Activated T-cell treated with anti-CD3 and anti-CD28 coated beads, Interleukin-2, amount 50 U/mL, for 24 hours (primary cell): ENCODE results near the gene FBRSL1.

Source experiments
- DNase-seq: peaks from one replicate; pipeline ENCODE4 v3.0.0-alpha.2; 2020
- H3K27ac Mint-ChIP-seq: 2 replicates; pipeline ENCODE4 v1.8.0; 2020; ENCODE audit warnings: mild to moderate bottlenecking, mixed read lengths
- H3K27me3 Mint-ChIP-seq: 2 replicates; pipeline ENCODE4 v1.8.0; 2020; ENCODE audit warnings: mixed read lengths
- H3K36me3 Mint-ChIP-seq: 2 replicates; pipeline ENCODE4 v1.8.0; 2020; ENCODE audit warnings: low read depth, mixed read lengths
- H3K4me1 Mint-ChIP-seq: 2 replicates; pipeline ENCODE4 v1.8.0; 2020; ENCODE audit warnings: low read depth, mixed read lengths
- H3K4me3 Mint-ChIP-seq: 2 replicates; pipeline ENCODE4 v1.8.0; 2020; ENCODE audit warnings: mild to moderate bottlenecking, moderate library complexity, mixed read lengths
- H3K9me3 Mint-ChIP-seq: 2 replicates; pipeline ENCODE4 v1.8.0; 2020; ENCODE audit warnings: mixed read lengths

FBRSL1 gene

GRCh38 chr12:132491138-132491663, 1.2 kb downstream of the FBRSL1 start:
- H3K27ac Mint-ChIP-seq = peak overlapping the region; percentile 73
- H3K4me3 Mint-ChIP-seq = peak overlapping the region; percentile 87
- H3K36me3 Mint-ChIP-seq = peaks cover 24% of the 10 kb centered on the region
- DNase-seq = no peak
- H3K4me1 Mint-ChIP-seq = peaks cover 74% of the 10 kb centered on the region
- H3K9me3 Mint-ChIP-seq = no peaks in the 10 kb centered on the region
- H3K27me3 Mint-ChIP-seq = no peaks in the 10 kb centered on the region

GRCh38 chr12:132491761-132492378, 1.9 kb downstream of the FBRSL1 start:
- Mint-ChIP-seq H3K27ac (peak overlapping the region; percentile 73), H3K27me3 (no peaks in the 10 kb centered on the region), H3K4me1 (peaks cover 76% of the 10 kb centered on the region), H3K36me3 (peaks cover 24% of the 10 kb centered on the region), H3K4me3 (peak overlapping the region; percentile 87), H3K9me3 (no peaks in the 10 kb centered on the region)
- no peak for DNase-seq

GRCh38 chr12:132492522-132492921, 2.6 kb downstream of the FBRSL1 start:
- DNase-seq = no peak
- H3K9me3 Mint-ChIP-seq = no peaks in the 10 kb centered on the region
- H3K4me1 Mint-ChIP-seq = peaks cover 76% of the 10 kb centered on the region
- H3K27me3 Mint-ChIP-seq = no peaks in the 10 kb centered on the region
- peak overlapping the region; percentile 87 for H3K4me3 Mint-ChIP-seq
- H3K27ac Mint-ChIP-seq = peak overlapping the region; percentile 73
- H3K36me3 Mint-ChIP-seq = peaks cover 24% of the 10 kb centered on the region

- H3K36me3 Mint-ChIP-seq = peaks cover 24% of the 10 kb centered on the region
Measured at GRCh38 chr12:132492951-132493350, 3.0 kb downstream of the FBRSL1 start.

GRCh38 chr12:132493482-132494178, 3.7 kb downstream of the FBRSL1 start:
- Mint-ChIP-seq H3K9me3 (no peaks in the 10 kb centered on the region), H3K27ac (peak overlapping the region; percentile 55), H3K36me3 (peaks cover 24% of the 10 kb centered on the region), H3K27me3 (no peaks in the 10 kb centered on the region), H3K4me3 (peak overlapping the region; percentile 4), H3K4me1 (peaks cover 69% of the 10 kb centered on the region)
- DNase-seq = no peak

More at GRCh38 chr12:132492951-132493350, 3.0 kb downstream of the FBRSL1 start:
- peaks cover 74% of the 10 kb centered on the region for H3K4me1 Mint-ChIP-seq
- peak overlapping the region; percentile 73 for H3K27ac Mint-ChIP-seq
- no peaks in the 10 kb centered on the region for H3K27me3 Mint-ChIP-seq
- no peaks in the 10 kb centered on the region for H3K9me3 Mint-ChIP-seq
- H3K4me3 Mint-ChIP-seq = peak overlapping the region; percentile 87
- no peak for DNase-seq

- peaks cover 24% of the 10 kb centered on the region for H3K36me3 Mint-ChIP-seq
- no peaks in the 10 kb centered on the region for H3K9me3 Mint-ChIP-seq
- DNase-seq = no peak
- no peak overlapping the region for H3K4me3 Mint-ChIP-seq
- peak overlapping the region; percentile 47 for H3K27ac Mint-ChIP-seq
- H3K4me1 Mint-ChIP-seq = peaks cover 70% of the 10 kb centered on the region
- no peaks in the 10 kb centered on the region for H3K27me3 Mint-ChIP-seq
Measured at GRCh38 chr12:132494294-132495164, 4.6 kb downstream of the FBRSL1 start.

GRCh38 chr12:132495165-132495544, 5.2 kb downstream of the FBRSL1 start:
- Mint-ChIP-seq H3K27me3 (no peaks in the 10 kb centered on the region), H3K27ac (peak overlapping the region; percentile 52), H3K4me1 (peaks cover 76% of the 10 kb centered on the region), H3K4me3 (no peak overlapping the region), H3K36me3 (peaks cover 24% of the 10 kb centered on the region), H3K9me3 (no peaks in the 10 kb centered on the region)
- DNase-seq = no peak

- Mint-ChIP-seq H3K4me3 (no peak overlapping the region), H3K4me1 (peaks cover 82% of the 10 kb centered on the region), H3K27me3 (no peaks in the 10 kb centered on the region), H3K9me3 (no peaks in the 10 kb centered on the region), H3K36me3 (peaks cover 24% of the 10 kb centered on the region), H3K27ac (peak overlapping the region; percentile 67)
- no peak for DNase-seq
Measured at GRCh38 chr12:132495629-132496357, 5.8 kb downstream of the FBRSL1 start.

GRCh38 chr12:132496358-132496669, 6.4 kb downstream of the FBRSL1 start:
- H3K27ac Mint-ChIP-seq = peak overlapping the region; percentile 67
- DNase-seq = no peak
- peaks cover 79% of the 10 kb centered on the region for H3K4me1 Mint-ChIP-seq
- no peak overlapping the region for H3K4me3 Mint-ChIP-seq
- no peaks in the 10 kb centered on the region for H3K27me3 Mint-ChIP-seq
- no peaks in the 10 kb centered on the region for H3K9me3 Mint-ChIP-seq
- peaks cover 20% of the 10 kb centered on the region for H3K36me3 Mint-ChIP-seq

- H3K4me1 Mint-ChIP-seq = peaks cover 75% of the 10 kb centered on the region
- no peak overlapping the region for H3K4me3 Mint-ChIP-seq
Measured at GRCh38 chr12:132496710-132497109, 6.8 kb downstream of the FBRSL1 start.

GRCh38 chr12:132497514-132498405, 7.8 kb downstream of the FBRSL1 start:
- Mint-ChIP-seq H3K9me3 (no peaks in the 10 kb centered on the region), H3K27ac (peak overlapping the region; percentile 63), H3K4me1 (peaks cover 73% of the 10 kb centered on the region), H3K27me3 (no peaks in the 10 kb centered on the region), H3K36me3 (peaks cover 7% of the 10 kb centered on the region), H3K4me3 (no peak overlapping the region)
- DNase-seq = no peak

More at GRCh38 chr12:132496710-132497109, 6.8 kb downstream of the FBRSL1 start:
- Mint-ChIP-seq H3K27ac (peak overlapping the region; percentile 63), H3K36me3 (peaks cover 16% of the 10 kb centered on the region), H3K27me3 (no peaks in the 10 kb centered on the region), H3K9me3 (no peaks in the 10 kb centered on the region)
- no peak for DNase-seq

GRCh38 chr12:132498931-132499330, 9.0 kb downstream of the FBRSL1 start:
- no peak overlapping the region for H3K4me3 Mint-ChIP-seq
- H3K36me3 Mint-ChIP-seq = peaks cover 2% of the 10 kb centered on the region
- H3K27ac Mint-ChIP-seq = no peak overlapping the region
- DNase-seq = no peak
- H3K27me3 Mint-ChIP-seq = no peaks in the 10 kb centered on the region
- peaks cover 73% of the 10 kb centered on the region for H3K4me1 Mint-ChIP-seq
- H3K9me3 Mint-ChIP-seq = no peaks in the 10 kb centered on the region

- H3K27ac Mint-ChIP-seq = peak overlapping the region; percentile 9
- H3K36me3 Mint-ChIP-seq = no peaks in the 10 kb centered on the region
- H3K27me3 Mint-ChIP-seq = no peaks in the 10 kb centered on the region
- peaks cover 71% of the 10 kb centered on the region for H3K4me1 Mint-ChIP-seq
- H3K4me3 Mint-ChIP-seq = no peak overlapping the region
- no peaks in the 10 kb centered on the region for H3K9me3 Mint-ChIP-seq
- no peak for DNase-seq
Measured at GRCh38 chr12:132500142-132500855, 10.3 kb downstream of the FBRSL1 start.
